Stomach (tissue), 9 donors: ENCODE data around the gene IFI27. TPM values are rescaled to one million over a fixed set of nuclear protein-coding genes. Genes with fewer than 3 reads are reported as not detected.

ENCODE experiments used
- DNase-seq, 2 donors: peaks; one replicate each; pipeline versions ENCODE4 v3.0.0 to v3.0.0-alpha.2; 2013 to 2019
- H3K27ac ChIP-seq, 5 donors: fragments of 200-600 bp in 4 of 5; sonication (generic) in 4 of 5; one replicate each; pipeline ENCODE4 v1.5.1; 2013 to 2019; ENCODE audit warnings: mild to moderate bottlenecking in 1 of 5, moderate library complexity in 1 of 5
- H3K27me3 ChIP-seq, 3 donors: fragments of 200-600 bp; sonication (generic); one replicate each; pipeline ENCODE4 v1.5.1; 2017 to 2019; ENCODE audit warnings: mixed run types in 1 of 3
- H3K36me3 ChIP-seq, 4 donors: fragments of 200-600 bp; sonication (generic); 1 replicate in 3 of 4; 2 replicates in 1 of 4; pipeline ENCODE4 v1.5.1; 2016 to 2019
- H3K4me1 ChIP-seq, 4 donors: fragments of 200-600 bp; sonication (generic); one replicate each; pipeline ENCODE4 v1.5.1; 2016 to 2019
- H3K4me3 ChIP-seq, 4 donors: fragments of 200-600 bp; sonication (generic) in 3 of 4; one replicate each; pipeline ENCODE4 v1.5.1; 2016 to 2019; ENCODE audit warnings: mild to moderate bottlenecking in 1 of 4
- H3K9me3 ChIP-seq, 4 donors: fragments of 200-600 bp; sonication (generic); one replicate each; pipeline ENCODE4 v1.5.1; 2016 to 2019
- CTCF ChIP-seq, 7 experiments: fragments of 450-650 bp in 4 of 7; fragments of 200-600 bp in 3 of 7; sonication (generic) in 3 of 7; IDR thresholded peaks; one replicate each; pipeline ENCODE4 v1.5.1; 2016 to 2019; ENCODE audit warnings: antibody characterized with exemption in 7 of 7, control low read depth in 2 of 7, mild to moderate bottlenecking in 1 of 7
- EP300 ChIP-seq: sonication (generic); formaldehyde crosslinking; IDR thresholded peaks from one replicate; pipeline ENCODE4 v1.6.1; 2017; ENCODE audit warnings: antibody characterized with exemption
- POLR2A ChIP-seq, 4 donors: fragments of 450-650 bp; IDR thresholded peaks; one replicate each; pipeline ENCODE4 v1.6.1; 2016; ENCODE audit warnings: antibody characterized with exemption in 4 of 4, control low read depth in 2 of 4, mild to moderate bottlenecking in 1 of 4, moderate library complexity in 1 of 4
- POLR2AphosphoS5 ChIP-seq, 3 donors: sonication (generic); formaldehyde crosslinking; IDR thresholded peaks; one replicate each; pipeline ENCODE4 v1.6.1; 2016; ENCODE audit warnings: antibody characterized with exemption in 3 of 3
- WGBS, 5 donors: extraction: QIAGEN DNeasy Blood & Tissue Kit in 3 of 5; methylation state at CpG; one replicate each; pipeline versions ENCODE4 v1.1.5 to v1.1.7; 2013 to 2018; 5-methylcytosine and 5-hydroxymethylcytosine counted together
- intact Hi-C: fragments of 100-400 bp; cut with DNase I; formaldehyde crosslinking; loops from one replicate; pipeline ENCODE4 v1.15.1; 2023; ENCODE audit warnings: low total_unique reads
- polyA plus RNA-seq, 3 donors: library from polyadenylated mRNA; stranded (reverse); fragments of 200-250 nt; gene quantifications; one replicate each; pipeline ENCODE4 v1.2.3, GENCODE V29; 2013
- total RNA-seq, 5 donors: library from RNA; depleted of rRNA; stranded (reverse); fragments of >200 nt; gene quantifications; one replicate each; pipeline versions ENCODE4 v1.1.0 to v1.2.3, GENCODE V29; 2014 to 2016
- donor health status: healthy with polysubstance abuse.
- donor health status: Bipolar disorder and iron deficiency.
- donor health status: healthy.

Gene IFI27
- total and polyA plus RNA-seq, 8 donors, result 12.9 to 1,115 (median 234) TPM

GRCh38 chr14:94113908-94114588, 3.5 kb downstream of the IFI27 start:
- Histone ChIP-seq H3K36me3 (no peaks in the 10 kb centered on the region), H3K4me3 (peak overlapping the region in 1 of 4 donors; percentile 55), H3K9me3 (peaks cover 0 to 2% (median 1%) of the 10 kb centered on the region in 4 donors), H3K4me1 (peaks cover 14 to 46% (median 39%) of the 10 kb centered on the region in 4 donors), H3K27me3 (no peaks in the 10 kb centered on the region), H3K27ac (peak overlapping the region in 4 of 5 donors; percentile 59 to 93 (median 72))
- intact Hi-C loops, result no loop called here
- no peak for TF ChIP-seq POLR2A (IDR thresholded peaks at IDR 0.05)
- no peak for TF ChIP-seq EP300
- no peak for TF ChIP-seq CTCF (IDR thresholded peaks at IDR 0.05)
- TF ChIP-seq POLR2AphosphoS5 (IDR thresholded peaks at IDR 0.05), result no peak
- 65 to 87% (median 82%) methylated on average over 5 of the region's 5 CpGs for WGBS, 5 donors
- peak in 1 of 2 donors; percentile 17 for DNase-seq

- H3K36me3 ChIP-seq, result no peaks in the 10 kb centered on the region
- WGBS, 5 donors, result 63 to 83% (median 80%) methylated on average over 5 of the region's 5 CpGs
- H3K27me3 ChIP-seq, result no peaks in the 10 kb centered on the region
- TF ChIP-seq CTCF (IDR thresholded peaks at IDR 0.05) (no peak), EP300 (no peak), POLR2AphosphoS5 (IDR thresholded peaks at IDR 0.05) (no peak), POLR2A (IDR thresholded peaks at IDR 0.05) (no peak)
- intact Hi-C loops, result no loop called here
- H3K27ac ChIP-seq, result peak overlapping the region; percentile 54 to 93 (median 61)
- H3K9me3 ChIP-seq, result peaks cover 0 to 8% (median 7%) of the 10 kb centered on the region in 4 donors
- H3K4me1 ChIP-seq, result peaks cover 14 to 40% (median 34%) of the 10 kb centered on the region in 4 donors
- DNase-seq, result peak in 1 of 2 donors; percentile 18
- no peak overlapping the region for H3K4me3 ChIP-seq
These were observed 4.1 kb downstream of the IFI27 start for GRCh38 chr14:94114589-94115057.

- peak overlapping the region; percentile 54 to 93 (median 61) for H3K27ac ChIP-seq
These were observed 4.6 kb downstream of the IFI27 start for GRCh38 chr14:94115058-94115591.

GRCh38 chr14:94115631-94116030, 5.1 kb downstream of the IFI27 start:
- no peaks in the 10 kb centered on the region for H3K36me3 ChIP-seq
- intact Hi-C loops, result no loop called here
- no peaks in the 10 kb centered on the region for H3K27me3 ChIP-seq
- no peak overlapping the region for H3K4me3 ChIP-seq
- H3K4me1 ChIP-seq, result peaks cover 14 to 32% (median 29%) of the 10 kb centered on the region in 4 donors
- H3K27ac ChIP-seq, result peak overlapping the region in 3 of 5 donors; percentile 61 to 93 (median 84)
- H3K9me3 ChIP-seq, result peaks cover 0 to 18% (median 15%) of the 10 kb centered on the region in 4 donors
- DNase-seq, result peak in 1 of 2 donors; percentile 23
- TF ChIP-seq CTCF (IDR thresholded peaks at IDR 0.05) (no peak), POLR2A (IDR thresholded peaks at IDR 0.05) (no peak), POLR2AphosphoS5 (IDR thresholded peaks at IDR 0.05) (no peak), EP300 (no peak)
- 85 to 95% (median 91%) methylated on average over 15 of the region's 15 CpGs for WGBS, 5 donors

More at GRCh38 chr14:94115058-94115591, 4.6 kb downstream of the IFI27 start:
- WGBS, 5 donors, result 19 to 35% (median 22%) methylated on average over 3 to 4 of the region's 4 CpGs
- TF ChIP-seq POLR2AphosphoS5 (IDR thresholded peaks at IDR 0.05) (peak in 1 of 3 donors; percentile 17), POLR2A (IDR thresholded peaks at IDR 0.05) (no peak)
- DNase-seq, result peak; percentile 34 to 56
- Histone ChIP-seq H3K4me1 (peaks cover 14 to 35% (median 30%) of the 10 kb centered on the region in 4 donors), H3K9me3 (peaks cover 0 to 13% (median 11%) of the 10 kb centered on the region in 4 donors), H3K36me3 (no peaks in the 10 kb centered on the region), H3K4me3 (no peak overlapping the region), H3K27me3 (no peaks in the 10 kb centered on the region)
- intact Hi-C loops, result no loop called here
